Neural cell (in vitro differentiated cells): ENCODE results near the gene ILF3. TPM values are rescaled to one million over a fixed set of nuclear protein-coding genes. Genes with fewer than 3 reads are reported as not detected.

Experiments
- H2AFZ ChIP-seq: fragments of 200-600, 300-800 bp; sonication (generic), shearing (Covaris generic); 2 replicates; pipeline ENCODE4 v1.6.0; 2014; ENCODE audit warnings: low read depth, mild to moderate bottlenecking, antibody characterized with exemption, low read length, moderate library complexity
- H3F3A ChIP-seq: fragments of 200-600 bp; shearing (Covaris generic); 2 replicates; pipeline ENCODE4 v1.6.1; 2016; ENCODE audit warnings: mild to moderate bottlenecking, moderate library complexity, mixed read lengths, antibody characterized with exemption, low read length; ENCODE audit not compliant: insufficient read depth, poor library complexity, severe bottlenecking
- H3K27ac ChIP-seq: fragments of 200-600, 300-800 bp; sonication (generic), shearing (Covaris generic); 2 replicates; pipeline ENCODE4 v1.5.1; 2014; ENCODE audit warnings: mild to moderate bottlenecking, low read length, moderate library complexity
- H3K27me3 ChIP-seq: fragments of 300-800, 200-600 bp; sonication (generic), shearing (Covaris generic); 2 replicates; pipeline ENCODE4 v1.6.0; 2014; ENCODE audit warnings: mild to moderate bottlenecking, low read depth, low read length, moderate library complexity; ENCODE audit not compliant: insufficient read depth
- H3K36me3 ChIP-seq: fragments of 300-800, 200-600 bp; sonication (generic), shearing (Covaris generic); 2 replicates; pipeline ENCODE4 v1.5.1; 2014; ENCODE audit warnings: mild to moderate bottlenecking, antibody characterized with exemption, low read length, moderate library complexity; ENCODE audit not compliant: insufficient read depth
- H3K4me2 ChIP-seq: fragments of 300-800, 200-600 bp; sonication (generic), shearing (Covaris generic); 2 replicates; pipeline ENCODE4 v1.6.0; 2014; ENCODE audit warnings: mild to moderate bottlenecking, low read length
- H3K4me3 ChIP-seq: fragments of 300-800, 200-600 bp; sonication (generic), shearing (Covaris generic); 2 replicates; pipeline ENCODE4 v1.5.1; 2014; ENCODE audit warnings: mild to moderate bottlenecking, low read length, moderate library complexity
- H3K79me2 ChIP-seq: fragments of 200-600 bp; shearing (Covaris generic); replicated peaks from 2 replicates; pipeline ENCODE4 v1.6.0; 2014; ENCODE audit warnings: mild to moderate bottlenecking, low read length, moderate library complexity; ENCODE audit not compliant: insufficient read depth
- H3K9ac ChIP-seq: fragments of 300-800, 200-600 bp; sonication (generic), shearing (Covaris generic); 2 replicates; pipeline ENCODE4 v1.6.1; 2016; ENCODE audit warnings: mild to moderate bottlenecking, low read length, mixed read lengths
- H3K9me2 ChIP-seq: fragments of 200-600 bp; shearing (Covaris generic); 2 replicates; pipeline ENCODE4 v1.6.1; 2016; ENCODE audit warnings: mild to moderate bottlenecking, low read length, mixed read lengths; ENCODE audit not compliant: insufficient read depth
- H3K9me3 ChIP-seq: fragments of 200-600, 300-800 bp; sonication (generic), shearing (Covaris generic); 2 replicates; pipeline ENCODE4 v1.6.1; 2016; ENCODE audit warnings: mild to moderate bottlenecking, mixed run types, low read length, moderate library complexity, mixed read lengths
- H4K20me1 ChIP-seq: fragments of 200-600 bp; shearing (Covaris generic); 2 replicates; pipeline ENCODE4 v1.6.1; 2016; ENCODE audit warnings: mild to moderate bottlenecking, mixed run types; ENCODE audit not compliant: insufficient read depth
- EP300 ChIP-seq: fragments of 450-650 bp; conservative IDR thresholded peaks from 2 replicates; pipeline ENCODE4 v1.6.1; 2014; ENCODE audit warnings: antibody characterized with exemption, mild to moderate bottlenecking, moderate library complexity; ENCODE audit not compliant: poor library complexity, severe bottlenecking
- EZH2 ChIP-seq: fragments of 200-600, 300-800 bp; shearing (Covaris generic), sonication (generic); IDR thresholded peaks from 2 replicates; pipeline ENCODE4 v1.6.1; 2014; ENCODE audit warnings: antibody characterized with exemption, low read length, borderline replicate concordance, mild to moderate bottlenecking; ENCODE audit not compliant: insufficient read depth, poor library complexity, severe bottlenecking
- MXI1 ChIP-seq: fragments of 450-650 bp; conservative IDR thresholded peaks from 2 replicates; pipeline ENCODE4 v1.6.1; 2014; ENCODE audit warnings: antibody characterized with exemption, mild to moderate bottlenecking; ENCODE audit not compliant: poor library complexity, severe bottlenecking
- POLR2AphosphoS5 ChIP-seq: IDR thresholded peaks from 2 replicates; pipeline ENCODE4 v1.6.1; 2012
- RAD21 ChIP-seq: fragments of 450-650 bp; conservative IDR thresholded peaks from 2 replicates; pipeline ENCODE4 v1.6.1; 2014; ENCODE audit warnings: antibody characterized with exemption, mild to moderate bottlenecking, moderate library complexity
- SMC3 ChIP-seq: fragments of 450-650 bp; conservative IDR thresholded peaks from 2 replicates; pipeline ENCODE4 v1.6.1; 2014; ENCODE audit warnings: antibody characterized with exemption, mild to moderate bottlenecking, moderate library complexity; ENCODE audit not compliant: poor library complexity
- TAF1 ChIP-seq: IDR thresholded peaks from 2 replicates; pipeline ENCODE4 v1.6.1; 2012; ENCODE audit warnings: low read depth
- polyA plus RNA-seq: library from polyadenylated mRNA; depleted of rRNA; stranded (reverse); fragments of >200 nt; gene quantifications from 2 replicates; pipeline ENCODE4 v1.2.3, GENCODE V29; 2014
- TF ChIP-seq, protein P1 (sequence below): IDR thresholded peaks from 2 replicates; pipeline ENCODE4 v1.6.1; 2012; ENCODE audit warnings: borderline replicate concordance
- TF ChIP-seq, protein P2 (sequence below): fragments of 450-650 bp; IDR thresholded peaks from 2 replicates; pipeline ENCODE4 v1.5.1; 2014; ENCODE audit warnings: antibody characterized with exemption, mild to moderate bottlenecking, moderate library complexity; ENCODE audit not compliant: poor library complexity, severe bottlenecking

ILF3 gene
- polyA plus RNA-seq, 1 donor from 2014 or later: 464 TPM

DNA sequence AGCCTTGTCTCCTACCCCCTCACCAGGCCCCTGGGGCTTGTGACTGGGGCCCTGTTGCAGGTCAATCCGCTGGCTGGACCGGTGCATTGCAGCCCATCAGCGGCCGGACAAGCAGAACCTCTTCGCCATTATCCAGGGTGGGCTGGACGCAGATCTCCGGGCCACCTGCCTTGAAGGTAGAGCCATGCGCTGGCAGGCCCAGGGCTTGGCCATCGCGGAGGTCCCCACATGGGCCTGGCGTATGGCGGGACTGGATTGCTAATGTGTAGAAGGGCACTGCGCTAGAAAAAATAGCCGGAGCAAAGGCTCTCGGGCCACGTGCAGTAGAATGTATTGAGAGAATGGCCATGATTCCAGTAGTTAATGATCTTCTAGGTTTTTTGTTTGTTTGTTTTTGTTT lies 53.3 kb downstream of the ILF3 start:
- no peak overlapping the region for H3K4me3 ChIP-seq
- H3K9me3 ChIP-seq: no peaks in the 10 kb centered on the region
- H3K27ac ChIP-seq: no peak overlapping the region
- H3K4me2 ChIP-seq: no peak overlapping the region
- no peak overlapping the region for H2AFZ ChIP-seq
- no peak overlapping the region for H3K9ac ChIP-seq
- TF ChIP-seq POLR2AphosphoS5 (no peak), EZH2 (no peak), EP300 (no peak), TAF1 (no peak), RAD21 (no peak), SMC3 (no peak), MXI1 (no peak)
- TF ChIP-seq, protein P1, sequence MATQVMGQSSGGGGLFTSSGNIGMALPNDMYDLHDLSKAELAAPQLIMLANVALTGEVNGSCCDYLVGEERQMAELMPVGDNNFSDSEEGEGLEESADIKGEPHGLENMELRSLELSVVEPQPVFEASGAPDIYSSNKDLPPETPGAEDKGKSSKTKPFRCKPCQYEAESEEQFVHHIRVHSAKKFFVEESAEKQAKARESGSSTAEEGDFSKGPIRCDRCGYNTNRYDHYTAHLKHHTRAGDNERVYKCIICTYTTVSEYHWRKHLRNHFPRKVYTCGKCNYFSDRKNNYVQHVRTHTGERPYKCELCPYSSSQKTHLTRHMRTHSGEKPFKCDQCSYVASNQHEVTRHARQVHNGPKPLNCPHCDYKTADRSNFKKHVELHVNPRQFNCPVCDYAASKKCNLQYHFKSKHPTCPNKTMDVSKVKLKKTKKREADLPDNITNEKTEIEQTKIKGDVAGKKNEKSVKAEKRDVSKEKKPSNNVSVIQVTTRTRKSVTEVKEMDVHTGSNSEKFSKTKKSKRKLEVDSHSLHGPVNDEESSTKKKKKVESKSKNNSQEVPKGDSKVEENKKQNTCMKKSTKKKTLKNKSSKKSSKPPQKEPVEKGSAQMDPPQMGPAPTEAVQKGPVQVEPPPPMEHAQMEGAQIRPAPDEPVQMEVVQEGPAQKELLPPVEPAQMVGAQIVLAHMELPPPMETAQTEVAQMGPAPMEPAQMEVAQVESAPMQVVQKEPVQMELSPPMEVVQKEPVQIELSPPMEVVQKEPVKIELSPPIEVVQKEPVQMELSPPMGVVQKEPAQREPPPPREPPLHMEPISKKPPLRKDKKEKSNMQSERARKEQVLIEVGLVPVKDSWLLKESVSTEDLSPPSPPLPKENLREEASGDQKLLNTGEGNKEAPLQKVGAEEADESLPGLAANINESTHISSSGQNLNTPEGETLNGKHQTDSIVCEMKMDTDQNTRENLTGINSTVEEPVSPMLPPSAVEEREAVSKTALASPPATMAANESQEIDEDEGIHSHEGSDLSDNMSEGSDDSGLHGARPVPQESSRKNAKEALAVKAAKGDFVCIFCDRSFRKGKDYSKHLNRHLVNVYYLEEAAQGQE: no peak
- TF ChIP-seq, protein P2, sequence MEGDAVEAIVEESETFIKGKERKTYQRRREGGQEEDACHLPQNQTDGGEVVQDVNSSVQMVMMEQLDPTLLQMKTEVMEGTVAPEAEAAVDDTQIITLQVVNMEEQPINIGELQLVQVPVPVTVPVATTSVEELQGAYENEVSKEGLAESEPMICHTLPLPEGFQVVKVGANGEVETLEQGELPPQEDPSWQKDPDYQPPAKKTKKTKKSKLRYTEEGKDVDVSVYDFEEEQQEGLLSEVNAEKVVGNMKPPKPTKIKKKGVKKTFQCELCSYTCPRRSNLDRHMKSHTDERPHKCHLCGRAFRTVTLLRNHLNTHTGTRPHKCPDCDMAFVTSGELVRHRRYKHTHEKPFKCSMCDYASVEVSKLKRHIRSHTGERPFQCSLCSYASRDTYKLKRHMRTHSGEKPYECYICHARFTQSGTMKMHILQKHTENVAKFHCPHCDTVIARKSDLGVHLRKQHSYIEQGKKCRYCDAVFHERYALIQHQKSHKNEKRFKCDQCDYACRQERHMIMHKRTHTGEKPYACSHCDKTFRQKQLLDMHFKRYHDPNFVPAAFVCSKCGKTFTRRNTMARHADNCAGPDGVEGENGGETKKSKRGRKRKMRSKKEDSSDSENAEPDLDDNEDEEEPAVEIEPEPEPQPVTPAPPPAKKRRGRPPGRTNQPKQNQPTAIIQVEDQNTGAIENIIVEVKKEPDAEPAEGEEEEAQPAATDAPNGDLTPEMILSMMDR: no peak
- H3K27me3 ChIP-seq: no peaks in the 10 kb centered on the region
- no peaks in the 10 kb centered on the region for H3K9me2 ChIP-seq
- H4K20me1 ChIP-seq: no peaks in the 10 kb centered on the region
- no peaks in the 10 kb centered on the region for H3F3A ChIP-seq
- no peaks in the 10 kb centered on the region for H3K36me3 ChIP-seq
- H3K79me2 ChIP-seq: no peaks in the 10 kb centered on the region

DNA sequence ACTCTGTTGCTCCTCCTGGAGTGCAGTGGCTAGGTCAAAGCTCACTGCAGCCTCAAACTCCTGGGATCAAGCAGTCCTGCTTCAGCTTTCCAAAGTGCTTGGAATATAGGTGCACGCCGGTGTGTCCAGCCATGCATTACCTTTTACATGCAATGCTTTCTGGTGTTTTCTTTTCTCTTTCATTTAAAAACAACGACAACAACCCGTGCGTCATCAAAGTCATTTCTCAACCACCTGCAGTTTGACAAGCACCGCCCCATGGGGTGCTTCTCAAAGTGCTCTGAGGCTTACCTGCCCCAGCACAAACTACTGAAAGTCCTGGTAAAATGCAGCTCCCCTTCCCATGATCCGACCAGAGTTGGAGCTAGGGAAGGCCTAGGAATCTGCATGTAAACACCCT lies 54.1 kb downstream of the ILF3 start:
- H3K27me3 ChIP-seq: no peaks in the 10 kb centered on the region
- H3K4me3 ChIP-seq: no peak overlapping the region
- H3K27ac ChIP-seq: no peak overlapping the region
- H3K36me3 ChIP-seq: no peaks in the 10 kb centered on the region
- no peaks in the 10 kb centered on the region for H3K79me2 ChIP-seq
- no peaks in the 10 kb centered on the region for H3K9me2 ChIP-seq
- H3F3A ChIP-seq: no peaks in the 10 kb centered on the region
- H2AFZ ChIP-seq: no peak overlapping the region
- H4K20me1 ChIP-seq: no peaks in the 10 kb centered on the region
- H3K9ac ChIP-seq: no peak overlapping the region
- H3K9me3 ChIP-seq: no peaks in the 10 kb centered on the region
- H3K4me2 ChIP-seq: no peak overlapping the region
- TF ChIP-seq EZH2 (no peak), MXI1 (no peak), POLR2AphosphoS5 (no peak), RAD21 (no peak), TAF1 (no peak), SMC3 (no peak), EP300 (no peak)
- TF ChIP-seq, protein P2: no peak
- TF ChIP-seq, protein P1: no peak
